GM06990 (cell line): Measurements from ENCODE around the gene ARHGAP22.

Experiments used
- DNase-seq: peaks from one replicate; pipeline ENCODE4 v3.0.0-alpha.2; 2011; ENCODE audit not compliant: insufficient read length; ENCODE audit errors: extremely low read depth
- H3K27me3 ChIP-seq: replicated peaks from 2 replicates; pipeline ENCODE4 v1.6.0; 2011; ENCODE audit warnings: low read length; ENCODE audit not compliant: control insufficient read depth, insufficient read depth
- H3K36me3 ChIP-seq: 2 replicates; pipeline ENCODE4 v1.5.1; 2011; ENCODE audit warnings: low read length; ENCODE audit not compliant: control insufficient read depth, insufficient read depth
- H3K4me3 ChIP-seq: replicated peaks from 2 replicates; pipeline ENCODE4 v1.5.1; 2011; ENCODE audit warnings: low read depth, mild to moderate bottlenecking, control low read depth, low read length
- CTCF ChIP-seq: IDR thresholded peaks from 2 replicates; pipeline ENCODE4 v1.5.1; 2011; ENCODE audit warnings: low read length, control low read depth, mild to moderate bottlenecking, inconsistent platforms; ENCODE audit not compliant: insufficient read depth, poor library complexity, severe bottlenecking

The ARHGAP22 gene

GRCh38 chr10:48481385-48481784 is 123.5 kb downstream of the ARHGAP22 start:
- Histone ChIP-seq H3K36me3 (no peaks in the 10 kb centered on the region), H3K4me3 (no peak overlapping the region), H3K27me3 (no peaks in the 10 kb centered on the region; the same call in 1 of the 2 replicates)
- no peak for TF ChIP-seq CTCF
- no peak for DNase-seq

- no peak overlapping the region for H3K4me3 ChIP-seq
- H3K36me3 ChIP-seq, result no peaks in the 10 kb centered on the region
- no peak for TF ChIP-seq CTCF
- DNase-seq, result no peak
- no peaks in the 10 kb centered on the region; the same call in 1 of the 2 replicates for H3K27me3 ChIP-seq
Measured at GRCh38 chr10:48480397-48481374, 124.2 kb downstream of the ARHGAP22 start.

- Histone ChIP-seq H3K36me3 (no peaks in the 10 kb centered on the region), H3K4me3 (no peak overlapping the region), H3K27me3 (no peaks in the 10 kb centered on the region; the same call in 1 of the 2 replicates)
- TF ChIP-seq CTCF, result no peak
- no peak for DNase-seq
Measured at GRCh38 chr10:48478980-48479811, 125.7 kb downstream of the ARHGAP22 start.

- H3K27me3 ChIP-seq, result no peaks in the 10 kb centered on the region; the same call in 1 of the 2 replicates
- DNase-seq, result no peak
- no peaks in the 10 kb centered on the region for H3K36me3 ChIP-seq
- TF ChIP-seq CTCF, result no peak
- no peak overlapping the region for H3K4me3 ChIP-seq
Measured at GRCh38 chr10:48478469-48478868, 126.4 kb downstream of the ARHGAP22 start.

- DNase-seq, result no peak
- no peaks in the 10 kb centered on the region; the same call in 1 of the 2 replicates for H3K27me3 ChIP-seq
- H3K4me3 ChIP-seq, result no peak overlapping the region
- H3K36me3 ChIP-seq, result no peaks in the 10 kb centered on the region
- no peak for TF ChIP-seq CTCF
Measured at GRCh38 chr10:48477616-48478015, 127.3 kb downstream of the ARHGAP22 start.
